Mammary epithelial cell (primary cell): ENCODE measurements around the gene SLC16A4.

Source experiments
- EZH2 ChIP-seq: IDR thresholded peaks from 2 replicates; pipeline ENCODE4 v1.6.1; 2012; ENCODE audit warnings: low read length, inconsistent platforms, borderline replicate concordance
- TF ChIP-seq, protein P1 (sequence below), 2 donors: IDR thresholded peaks in 1 of 2; conservative IDR thresholded peaks in 1 of 2; 2 replicates each; pipeline ENCODE4 v1.5.1; 2011 to 2012; ENCODE audit warnings: inconsistent platforms in 2 of 2, low read length in 2 of 2, mild to moderate bottlenecking in 2 of 2, control low read depth in 1 of 2, low read depth in 1 of 2; ENCODE audit not compliant: insufficient read depth in 1 of 2; ENCODE audit errors: extremely low read depth in 1 of 2

DNA sequence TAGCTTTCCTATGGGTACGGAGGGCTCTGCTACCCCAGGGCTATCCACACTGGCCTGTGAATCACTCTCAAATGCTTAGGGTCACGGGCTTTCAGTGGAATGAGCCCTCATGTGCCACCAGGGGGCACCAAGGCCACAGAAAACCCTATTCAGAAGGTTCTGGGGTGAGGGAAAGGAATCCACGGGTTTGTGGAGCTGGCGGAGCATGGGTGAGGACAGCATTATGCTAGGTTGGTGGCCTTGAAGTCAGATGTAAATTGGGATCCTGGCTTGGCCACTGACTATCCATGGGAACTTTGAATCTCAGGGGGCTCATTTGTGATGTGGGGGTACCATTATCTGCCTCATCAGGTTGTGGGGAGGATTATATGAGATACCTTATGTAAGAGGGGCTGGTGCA, 21.8 kb upstream of the SLC16A4 start:
- TF ChIP-seq, protein P1, sequence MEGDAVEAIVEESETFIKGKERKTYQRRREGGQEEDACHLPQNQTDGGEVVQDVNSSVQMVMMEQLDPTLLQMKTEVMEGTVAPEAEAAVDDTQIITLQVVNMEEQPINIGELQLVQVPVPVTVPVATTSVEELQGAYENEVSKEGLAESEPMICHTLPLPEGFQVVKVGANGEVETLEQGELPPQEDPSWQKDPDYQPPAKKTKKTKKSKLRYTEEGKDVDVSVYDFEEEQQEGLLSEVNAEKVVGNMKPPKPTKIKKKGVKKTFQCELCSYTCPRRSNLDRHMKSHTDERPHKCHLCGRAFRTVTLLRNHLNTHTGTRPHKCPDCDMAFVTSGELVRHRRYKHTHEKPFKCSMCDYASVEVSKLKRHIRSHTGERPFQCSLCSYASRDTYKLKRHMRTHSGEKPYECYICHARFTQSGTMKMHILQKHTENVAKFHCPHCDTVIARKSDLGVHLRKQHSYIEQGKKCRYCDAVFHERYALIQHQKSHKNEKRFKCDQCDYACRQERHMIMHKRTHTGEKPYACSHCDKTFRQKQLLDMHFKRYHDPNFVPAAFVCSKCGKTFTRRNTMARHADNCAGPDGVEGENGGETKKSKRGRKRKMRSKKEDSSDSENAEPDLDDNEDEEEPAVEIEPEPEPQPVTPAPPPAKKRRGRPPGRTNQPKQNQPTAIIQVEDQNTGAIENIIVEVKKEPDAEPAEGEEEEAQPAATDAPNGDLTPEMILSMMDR (conservative IDR thresholded peaks at IDR 0.05 in 1 of 2, IDR thresholded peaks at IDR 0.05 in 1 of 2; ENCODE audit: extremely low read depth in 1 of 2, insufficient read depth in 1 of 2, low read depth in 1 of 2, low read length in 2 of 2), result peak; percentile 63 to 89
- TF ChIP-seq EZH2, result no peak
